HG02870 (cell line): ENCODE data around the gene SAA4.
"Not testable (repeated sequence)": the region's sequence is repeated elsewhere in the genome, so short reads cannot be mapped to it uniquely, and the experiment has no call there.

Experiments
- ATAC-seq: cut with Tn5 transposase; IDR thresholded peaks from one replicate; pipeline ENCODE4 v1.9.1; 2021; ENCODE audit warnings: mild to moderate bottlenecking, moderate library complexity; ENCODE audit not compliant: unreplicated experiment

SAA4 gene

GRCh38 chr11:18247191-18247581, 10.6 kb upstream of the SAA4 start:
- ATAC-seq = peak; percentile 26

DNA sequence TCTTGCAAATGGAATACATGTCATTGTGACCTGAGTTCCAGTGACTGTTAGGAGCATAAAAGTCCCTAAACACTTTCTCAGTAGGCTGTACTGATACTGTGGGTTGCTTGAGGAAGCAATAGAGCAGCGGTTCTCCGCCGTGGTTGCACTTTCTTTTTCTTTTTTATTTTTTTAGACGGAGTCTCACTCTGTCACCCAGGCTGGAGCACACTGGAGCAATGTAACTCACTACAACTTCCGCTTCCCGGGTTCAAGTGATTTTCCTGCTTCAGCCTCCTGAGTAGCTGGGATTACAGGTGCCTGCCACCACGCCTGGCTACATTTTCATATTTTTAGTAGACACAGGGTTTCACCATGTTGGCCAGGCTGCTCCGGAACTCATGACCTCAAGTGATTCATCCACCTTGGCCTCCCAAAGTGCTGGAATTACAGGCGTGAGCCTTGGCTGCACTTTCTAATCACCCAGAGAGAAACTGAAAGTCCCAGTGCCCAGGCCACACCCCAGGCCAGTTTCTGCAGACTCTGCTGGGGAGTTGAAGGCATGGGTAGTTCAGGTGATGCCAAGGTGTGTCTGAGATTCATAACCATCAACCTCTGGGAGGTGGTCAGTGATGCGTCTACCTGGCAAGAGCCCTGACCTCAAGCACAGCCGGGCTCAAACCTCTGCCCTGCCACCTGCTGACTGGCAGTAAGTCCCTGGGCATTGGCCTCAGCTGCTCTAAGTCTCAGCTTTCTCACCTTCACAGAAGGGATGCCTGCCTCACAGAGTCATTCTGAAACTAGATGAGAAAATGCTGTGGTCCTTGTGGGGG, 10.0 kb upstream of the SAA4 start:
- ATAC-seq = peak; percentile 81

- ATAC-seq = no peak
Observed at GRCh38 chr11:18245396-18245795, 8.8 kb upstream of the SAA4 start.

DNA sequence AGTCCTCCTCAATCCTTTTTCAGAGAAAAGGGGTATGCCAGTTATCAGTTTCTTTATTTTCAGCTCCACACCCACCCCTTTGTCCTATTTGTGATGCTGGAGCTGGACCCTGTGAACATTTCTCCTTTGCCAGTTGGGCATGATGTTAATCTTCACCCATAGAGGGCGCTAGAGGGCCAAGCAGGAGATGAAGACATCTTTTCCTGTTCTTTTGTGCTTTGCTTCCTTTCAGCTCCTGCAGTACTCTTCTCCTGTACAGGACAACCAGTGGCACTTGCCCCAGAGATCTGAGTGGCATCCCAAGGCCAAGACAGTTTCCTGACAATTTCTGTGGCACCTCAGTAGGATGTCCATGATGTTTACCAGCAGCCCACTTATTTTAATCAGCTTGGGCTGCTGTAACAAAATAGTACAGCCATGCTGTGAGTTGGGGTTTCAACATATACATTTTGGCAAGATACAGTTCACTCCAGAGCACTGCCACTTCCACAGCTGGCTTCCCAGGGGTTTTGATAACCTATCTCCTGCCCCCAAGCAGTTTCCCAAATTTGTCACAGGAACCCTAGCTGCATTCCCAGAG, 7.3 kb upstream of the SAA4 start:
- no peak for ATAC-seq

- no peak for ATAC-seq
Observed at GRCh38 chr11:18239655-18240054, 3.1 kb upstream of the SAA4 start.

- no peak for ATAC-seq
Observed at GRCh38 chr11:18235394-18236334, 938 bp downstream of the SAA4 start.

DNA sequence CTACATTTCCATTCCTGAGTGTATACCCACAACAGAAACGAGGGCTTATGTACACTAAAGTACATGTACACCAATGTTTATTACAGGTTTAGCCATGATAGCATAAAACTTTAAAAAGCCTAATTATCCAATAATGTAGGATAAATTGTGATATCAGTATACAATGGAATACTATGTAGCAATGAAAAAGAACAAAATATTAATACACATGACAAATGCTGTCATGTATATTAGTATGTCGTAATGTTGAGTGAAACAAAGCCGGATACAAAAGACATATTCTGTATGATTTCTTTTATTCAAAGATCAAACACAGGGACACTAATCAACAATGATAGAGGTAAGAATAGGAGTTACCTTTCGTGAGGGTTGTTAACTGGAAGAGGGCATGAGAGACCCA, 2.7 kb downstream of the SAA4 start:
- ATAC-seq = no peak

DNA sequence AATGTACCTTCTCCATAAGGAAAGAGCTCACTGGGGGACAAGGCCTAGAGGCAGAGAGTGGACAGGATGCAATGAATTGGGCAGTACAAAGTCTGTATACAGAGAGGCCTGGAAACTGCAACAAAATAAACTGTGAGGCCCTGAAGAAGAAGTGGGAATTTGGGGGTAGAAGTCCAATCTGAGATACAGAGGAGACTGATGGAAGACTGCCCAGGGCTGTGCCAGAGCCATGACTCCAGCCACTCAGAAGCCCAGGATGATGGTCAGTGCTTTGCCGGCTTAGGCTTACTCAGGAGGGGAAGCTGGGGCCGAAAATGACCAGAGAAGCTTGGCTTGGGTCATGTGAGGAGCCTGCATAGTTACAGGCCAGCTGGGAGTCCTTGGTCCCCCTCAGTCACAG, 5.7 kb downstream of the SAA4 start:
- no peak for ATAC-seq

- peak; percentile 95 for ATAC-seq
Observed at GRCh38 chr11:18229501-18229900, 7.1 kb downstream of the SAA4 start.

DNA sequence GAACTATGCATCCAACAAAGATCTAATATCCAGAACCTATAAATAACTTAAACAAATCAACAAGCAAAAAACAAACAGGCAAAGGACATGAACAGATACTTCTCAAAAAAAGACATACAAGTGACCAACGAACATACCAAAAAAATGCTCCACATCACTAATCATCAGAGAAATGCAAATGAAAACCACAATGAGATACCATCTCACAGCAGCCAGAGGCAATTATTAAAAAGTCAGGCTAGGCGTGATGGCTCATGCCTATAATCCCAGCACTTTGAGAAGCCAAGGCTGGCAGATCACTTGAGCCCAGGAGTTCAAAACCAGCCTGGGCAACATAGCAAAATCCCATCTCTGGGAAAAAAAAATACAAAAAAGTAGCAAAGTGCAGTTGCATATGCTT, 10.7 kb downstream of the SAA4 start:
- no peak for ATAC-seq

DNA sequence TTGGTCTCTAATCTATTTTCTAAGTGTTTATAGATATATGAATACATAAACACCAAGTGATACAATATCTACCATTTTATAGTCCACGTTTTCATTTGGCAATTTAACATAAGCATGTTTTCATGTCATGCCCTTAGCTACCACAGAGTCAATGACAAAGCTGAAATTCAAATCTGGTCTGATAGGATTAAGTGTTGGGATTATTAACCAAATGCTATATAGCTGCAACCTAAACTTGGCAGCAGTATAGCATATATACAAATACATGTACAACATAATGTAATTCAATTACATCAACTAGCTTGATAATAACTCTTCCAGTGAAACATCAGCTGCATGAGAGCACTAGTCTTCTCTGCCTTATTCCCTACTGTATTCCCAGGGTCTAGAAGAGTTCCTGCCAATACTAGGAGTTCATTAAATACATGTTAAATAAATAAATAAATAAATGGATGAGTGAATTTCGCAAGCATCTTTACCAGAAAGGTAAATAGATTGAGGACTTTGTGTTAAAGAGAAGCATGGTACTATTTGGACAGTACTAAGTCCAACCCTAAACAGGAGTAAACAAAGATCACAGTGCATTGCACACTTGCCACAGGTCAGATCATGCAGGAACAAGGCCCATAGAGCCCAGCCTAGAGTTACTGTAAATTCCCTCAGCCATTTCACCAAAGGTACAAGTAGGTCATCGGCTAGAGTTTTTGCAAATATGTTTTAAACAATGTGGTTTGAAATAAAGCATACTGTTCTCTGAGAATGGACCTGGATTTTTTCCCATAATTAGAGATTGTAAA, 12.8 kb downstream of the SAA4 start:
- ATAC-seq = no peak

GRCh38 chr11:18222814-18223421, 13.7 kb downstream of the SAA4 start:
- ATAC-seq = no peak

GRCh38 chr11:18221274-18221876, 15.2 kb downstream of the SAA4 start:
- ATAC-seq = no peak

DNA sequence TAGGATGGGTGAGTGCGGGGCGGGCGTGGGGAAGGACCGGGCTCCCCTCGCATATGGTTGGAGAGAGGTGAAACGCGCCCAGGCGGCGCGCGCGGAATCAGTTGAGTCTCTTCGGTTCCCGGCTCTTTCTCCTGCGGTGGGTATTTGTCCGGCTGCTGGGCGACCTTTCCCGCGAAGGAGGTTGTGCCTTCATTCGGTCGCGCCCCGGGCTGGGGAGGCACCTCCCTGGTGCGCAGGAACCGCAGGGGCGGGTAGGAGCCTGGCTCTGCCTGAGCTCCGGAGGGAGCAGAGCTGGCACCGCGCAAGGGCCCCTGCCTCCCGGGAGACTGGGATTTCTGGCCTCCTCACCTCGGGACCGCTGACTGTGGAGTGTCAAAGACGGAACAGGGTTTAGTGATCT, 27.5 kb downstream of the SAA4 start:
- ATAC-seq = no peak

- no peak for ATAC-seq
Observed at GRCh38 chr11:18204771-18205170, 31.8 kb downstream of the SAA4 start.

GRCh38 chr11:18204220-18204619, 32.4 kb downstream of the SAA4 start:
- ATAC-seq = no peak

DNA sequence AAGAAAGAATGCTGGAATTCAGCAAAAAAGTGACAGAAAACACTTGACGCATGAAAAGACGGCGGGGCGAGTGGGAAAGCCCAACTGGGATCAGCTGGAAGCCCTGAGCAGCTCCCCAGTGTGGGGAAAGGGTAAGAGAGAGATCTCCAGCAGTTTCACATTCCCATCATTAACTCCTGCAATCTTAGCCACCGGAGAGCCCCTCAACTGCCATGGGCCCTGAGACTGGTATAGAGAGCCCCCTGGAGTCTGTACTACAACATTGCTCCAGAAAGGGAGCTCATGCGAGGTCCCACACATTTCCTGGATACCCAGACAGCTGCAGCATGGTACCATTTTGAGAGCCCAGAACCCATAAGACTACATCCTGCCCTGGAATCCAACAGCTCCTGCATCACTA, 32.9 kb downstream of the SAA4 start:
- ATAC-seq = no peak

DNA sequence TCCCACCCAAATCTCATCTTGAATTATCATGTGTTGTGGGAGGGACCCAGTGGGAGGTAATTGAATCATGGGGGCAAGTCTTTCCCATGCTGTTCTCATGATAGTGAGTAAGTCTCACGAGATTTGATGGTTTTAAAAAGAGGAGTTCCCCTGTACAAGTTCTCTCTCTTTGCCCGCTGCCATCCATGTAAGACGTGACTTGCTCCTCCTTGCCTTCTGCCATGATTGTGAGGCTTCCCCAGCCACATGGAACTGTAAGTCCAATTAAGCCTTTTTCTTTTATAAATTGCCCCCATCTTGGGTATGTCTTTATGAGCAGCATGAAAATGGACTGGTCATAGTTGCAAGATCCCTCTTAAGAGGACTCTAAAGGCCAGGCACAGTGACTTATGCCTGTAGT, 38.9 kb downstream of the SAA4 start:
- not testable (repeated sequence) for ATAC-seq

GRCh38 chr11:18196532-18196931, 40.1 kb downstream of the SAA4 start:
- ATAC-seq = no peak

DNA sequence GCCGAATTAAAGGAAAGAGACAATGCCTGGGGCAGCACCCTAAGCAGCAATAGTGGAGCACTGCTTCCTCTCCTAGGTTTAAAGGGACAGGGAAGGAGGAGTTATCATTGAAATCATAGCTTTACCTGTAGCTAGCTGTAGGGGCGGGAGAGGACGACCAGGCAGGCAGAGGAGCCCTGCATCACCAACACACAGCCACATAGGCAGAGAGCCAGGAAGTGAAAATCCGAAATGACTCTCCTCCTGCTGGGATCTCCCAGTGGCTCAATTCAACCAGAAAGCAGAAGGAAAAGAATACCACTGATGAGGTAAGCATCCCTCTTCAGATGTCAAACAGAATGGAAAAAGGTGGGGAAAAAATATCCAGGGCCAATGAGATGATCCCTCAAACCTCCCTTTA, 43.6 kb downstream of the SAA4 start:
- peak; percentile 53 for ATAC-seq
